A204.1 (cell line): Measurements from ENCODE around the gene EGLN2.
"Not testable (repeated sequence)": the region's sequence is repeated elsewhere in the genome, so short reads cannot be mapped to it uniquely, and the experiment has no call there.

Experiments used
- FAIRE-seq: peaks from 2 replicates; lab custom pipeline; 2012; peaks lifted over from hg19 to GRCh38; lab: Jason Lieb, UNC

EGLN2 gene

DNA sequence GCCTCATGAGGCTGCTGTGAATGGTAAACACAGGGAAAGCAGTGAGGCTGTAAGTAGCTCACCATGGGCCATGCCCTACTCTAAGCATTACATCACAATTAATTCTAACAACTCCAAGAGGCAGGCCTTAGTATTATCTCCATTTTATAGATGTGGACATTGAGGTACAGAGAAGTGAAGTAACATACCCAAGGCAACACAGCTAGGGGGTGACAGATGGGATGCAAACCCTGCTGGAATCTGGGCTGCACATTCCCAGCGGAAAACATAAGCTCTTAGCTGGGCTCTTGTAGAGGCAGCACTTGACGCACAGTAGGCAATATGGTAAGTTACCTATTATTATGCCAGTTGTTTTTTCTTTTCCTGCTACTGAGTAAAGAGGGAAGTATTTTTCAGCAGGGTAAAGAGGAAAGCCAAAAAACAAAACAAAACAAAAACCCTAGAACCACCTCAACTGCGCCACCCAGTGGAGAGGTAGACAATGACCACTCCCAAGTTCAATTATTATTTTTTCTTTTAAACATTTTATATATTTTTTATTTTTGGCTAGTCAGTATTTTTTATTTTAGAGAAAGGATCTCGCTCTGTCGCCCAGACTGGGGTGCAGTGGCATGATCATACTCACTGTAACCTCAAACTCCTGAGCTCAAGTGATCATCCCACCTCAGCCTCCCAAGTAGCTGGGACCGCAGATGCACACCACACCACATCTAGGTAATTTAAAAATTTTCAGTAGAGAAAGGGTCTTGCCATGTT, 20.7 kb downstream of the EGLN2 start:
- peak; percentile 72 for FAIRE-seq

DNA sequence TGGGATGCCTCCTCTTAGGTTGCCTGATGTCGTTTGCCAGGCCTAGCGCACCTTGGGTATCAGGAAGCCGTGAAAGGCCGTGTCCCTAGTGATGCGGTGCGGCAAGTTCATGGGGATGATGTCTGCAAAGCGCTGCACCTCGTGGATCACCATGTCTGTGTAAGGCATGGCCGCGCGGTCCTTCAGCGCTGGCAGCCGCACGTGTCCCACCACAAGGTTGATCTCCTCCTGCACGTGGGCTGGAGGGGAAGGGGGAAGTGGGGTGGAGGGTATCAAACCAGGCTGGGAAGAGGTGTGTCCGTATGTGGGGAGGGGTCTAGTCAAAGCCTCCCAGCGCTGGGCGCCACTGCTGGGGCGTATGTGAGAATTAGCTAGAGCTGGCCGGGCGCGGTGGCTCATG, 23.2 kb downstream of the EGLN2 start:
- FAIRE-seq, result no peak

DNA sequence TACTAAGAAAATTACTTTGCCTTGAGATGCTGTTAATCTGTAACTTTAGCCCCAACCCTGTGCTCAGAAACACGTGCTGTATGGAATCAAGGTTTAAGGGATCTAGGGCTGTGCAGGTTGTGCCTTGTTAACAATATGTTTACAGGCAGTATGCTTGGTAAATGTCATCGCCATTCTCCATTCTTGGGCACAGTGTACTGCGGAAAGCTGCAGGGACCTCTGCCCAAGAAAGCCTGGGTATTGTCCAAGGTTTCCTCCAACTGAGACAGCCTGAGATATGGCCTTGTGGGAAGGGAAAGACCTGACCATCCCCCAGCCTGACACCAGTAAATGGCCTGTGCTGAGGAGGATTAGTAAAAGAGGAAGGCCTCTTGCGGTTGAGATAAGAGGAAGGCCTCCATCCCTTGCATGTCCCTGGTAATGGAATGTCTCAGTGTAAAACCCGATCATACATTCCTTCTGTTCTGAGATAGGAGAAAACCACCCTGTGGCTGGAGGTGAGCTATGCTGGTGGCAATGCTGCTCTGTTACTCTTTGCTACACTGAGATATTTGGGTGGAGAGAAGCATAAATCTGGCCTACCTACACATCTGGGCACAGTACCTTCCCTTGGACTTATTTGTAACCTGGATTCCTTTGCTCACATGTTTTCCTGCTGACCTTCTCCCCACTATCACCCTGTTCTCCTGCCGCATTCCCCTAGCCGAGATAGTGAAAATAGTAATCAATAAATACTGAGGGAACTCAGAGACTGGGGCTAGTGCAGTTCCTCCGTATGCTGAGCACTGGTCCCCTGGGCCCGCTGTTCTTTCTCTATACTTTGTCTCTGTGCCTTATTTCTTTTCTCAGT, 23.9 kb downstream of the EGLN2 start:
- not testable (repeated sequence) for FAIRE-seq

DNA sequence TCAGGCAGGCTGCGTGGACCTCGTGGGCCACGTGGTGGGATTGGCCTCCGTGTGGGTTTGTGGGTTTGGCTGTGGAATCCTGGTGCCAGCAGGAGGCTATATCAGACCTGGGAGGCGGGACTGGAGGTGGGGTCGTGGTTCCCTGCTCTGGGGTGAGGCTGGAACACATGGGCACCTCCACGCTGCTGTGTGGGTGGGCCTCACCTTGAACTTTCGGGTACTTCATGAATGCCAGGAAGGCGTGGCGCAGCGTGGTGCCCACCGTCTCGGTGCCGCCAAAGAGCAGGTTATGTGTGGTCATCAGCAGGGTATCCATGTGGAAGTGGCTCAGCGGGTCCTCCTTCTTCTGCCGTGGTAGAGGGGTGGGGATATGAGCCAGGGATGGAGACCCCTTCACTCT, 25.9 kb downstream of the EGLN2 start:
- not testable (repeated sequence) for FAIRE-seq

GRCh38 chr19:40825460-40826095, 26.6 kb downstream of the EGLN2 start:
- FAIRE-seq, result not testable (repeated sequence)

DNA sequence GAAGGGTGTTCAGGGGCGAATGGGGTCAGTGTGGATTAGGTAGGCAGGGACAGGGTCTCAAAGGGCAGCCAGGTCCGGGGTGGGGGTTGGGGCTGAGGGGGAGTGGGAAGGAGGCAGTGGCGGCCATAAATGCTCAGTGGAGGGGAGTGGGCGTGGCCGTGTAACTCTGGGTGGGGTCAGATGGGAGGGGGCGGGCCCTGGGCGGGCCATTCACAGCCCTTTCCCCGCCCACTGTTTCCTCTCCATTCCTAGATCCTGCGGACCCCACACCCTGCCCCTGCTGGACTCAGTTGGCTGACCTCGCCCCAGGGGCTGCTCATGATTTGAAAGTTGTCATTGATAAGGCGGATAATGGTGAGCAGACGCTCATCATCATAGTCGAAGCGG, 27.3 kb downstream of the EGLN2 start:
- FAIRE-seq, result not testable (repeated sequence)

DNA sequence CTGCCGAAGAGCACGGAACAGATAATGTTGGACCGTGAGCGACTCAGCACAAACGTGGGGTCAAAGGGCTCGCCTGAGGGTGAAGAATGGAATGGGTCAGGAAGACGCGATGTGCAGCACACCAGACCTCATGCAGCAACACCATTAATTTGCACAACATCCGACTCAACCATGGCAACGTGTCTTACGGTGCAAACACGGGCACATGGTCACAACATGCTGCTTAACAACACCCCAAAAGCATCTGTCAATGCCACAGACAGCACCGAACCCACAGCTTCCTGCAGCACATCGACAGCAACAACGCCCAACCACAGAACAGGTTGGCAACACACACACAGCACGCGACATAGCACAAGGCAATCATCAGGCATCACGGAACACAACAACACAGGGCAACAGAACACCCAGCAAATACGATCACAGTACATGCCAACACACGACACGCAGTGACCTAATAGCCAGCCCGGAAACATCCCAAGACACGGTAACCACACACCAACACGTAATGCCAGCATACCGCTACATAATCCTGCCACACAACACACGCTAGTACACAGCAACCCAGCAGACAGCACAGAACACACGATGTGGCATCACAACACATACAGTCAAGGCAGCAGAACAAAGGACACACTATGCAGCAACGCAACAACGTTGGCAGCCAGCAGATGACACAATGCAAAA, 27.9 kb downstream of the EGLN2 start:
- not testable (repeated sequence) for FAIRE-seq

GRCh38 chr19:40827386-40828247, 28.6 kb downstream of the EGLN2 start:
- no peak for FAIRE-seq

DNA sequence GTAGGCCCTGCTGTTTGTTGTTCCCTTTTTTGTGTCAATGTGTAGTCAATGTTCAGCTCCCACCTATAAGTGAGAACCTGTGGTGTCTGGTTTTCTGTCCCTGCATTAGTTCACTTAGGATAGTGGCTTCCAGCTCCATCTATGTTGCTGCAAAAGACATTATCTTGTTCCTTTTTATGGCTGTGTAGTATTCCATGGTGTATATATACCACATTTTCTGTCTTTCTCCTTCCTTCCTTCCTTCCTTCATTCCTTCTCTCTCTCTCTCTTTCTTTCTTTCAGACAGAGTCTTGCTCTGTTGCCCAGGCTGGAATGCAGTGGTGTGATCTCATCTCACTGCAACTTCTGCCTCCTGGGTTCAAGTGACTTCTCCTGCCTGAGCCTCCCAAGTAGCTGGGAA, 30.2 kb downstream of the EGLN2 start:
- FAIRE-seq, result no peak

DNA sequence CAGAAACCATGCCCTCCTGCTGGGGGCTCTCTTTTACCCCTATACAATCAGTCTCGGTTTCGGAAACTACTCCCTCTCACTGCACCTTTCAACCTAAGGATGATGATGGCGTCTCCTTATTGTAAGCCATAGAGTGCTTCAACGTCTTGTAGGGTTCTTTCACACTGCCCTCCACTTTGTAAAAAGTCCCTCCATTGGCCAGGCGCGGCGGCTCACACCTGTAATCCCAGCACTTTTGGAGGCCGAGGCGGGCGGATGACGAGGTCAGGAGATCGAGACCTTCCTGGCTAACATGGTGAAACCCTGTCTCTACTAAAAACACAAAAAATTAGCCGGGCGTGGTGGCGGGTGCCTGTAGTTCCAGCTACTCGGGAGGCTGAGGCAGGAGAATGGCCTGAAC, 31.8 kb downstream of the EGLN2 start:
- not testable (repeated sequence) for FAIRE-seq

DNA sequence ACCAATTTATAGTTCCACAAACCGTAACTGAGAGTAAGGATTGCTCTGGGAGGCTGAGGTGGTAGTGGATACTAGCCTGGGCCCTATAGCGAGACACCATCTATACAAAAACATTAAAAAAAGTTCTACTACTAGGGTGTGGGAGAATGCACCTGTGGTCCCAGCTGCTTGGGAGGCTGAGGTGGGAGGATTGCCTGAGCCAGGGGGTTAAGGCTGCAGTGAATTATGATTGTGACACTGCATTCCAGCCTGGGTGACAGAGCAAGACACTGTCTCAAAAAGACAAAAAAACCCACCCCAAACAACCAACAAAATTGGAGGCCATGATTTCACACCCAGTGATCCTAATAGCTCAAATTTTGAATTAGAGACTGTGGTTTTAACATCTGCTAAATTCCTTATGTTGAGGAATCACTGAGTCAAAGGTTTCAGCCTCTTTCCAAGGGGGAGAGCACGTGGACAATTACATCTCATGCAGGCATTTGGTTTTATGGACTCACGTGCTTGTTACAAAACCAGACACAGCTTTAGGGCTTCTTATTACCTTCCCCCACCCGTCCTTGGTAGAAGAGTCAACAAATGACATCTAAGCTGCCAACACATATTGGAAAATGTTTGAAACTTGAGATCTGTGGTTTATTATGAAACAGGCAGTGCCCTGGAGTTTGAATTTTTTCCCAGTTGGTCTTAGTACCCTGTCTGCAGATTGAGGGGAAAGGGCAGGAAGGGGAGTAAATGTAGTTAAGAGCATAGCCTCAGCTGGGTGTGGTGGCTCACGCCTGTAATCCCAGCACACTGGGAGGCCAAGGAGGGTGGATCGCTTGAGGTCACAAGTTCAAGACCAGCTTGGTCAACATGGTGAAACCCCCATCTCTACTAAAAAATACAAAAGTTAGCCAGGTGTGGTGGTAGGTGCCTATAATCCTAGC, 32.8 kb downstream of the EGLN2 start:
- no peak for FAIRE-seq

- FAIRE-seq, result not testable (repeated sequence)
Measured at GRCh38 chr19:40832431-40832790, 33.4 kb downstream of the EGLN2 start.

DNA sequence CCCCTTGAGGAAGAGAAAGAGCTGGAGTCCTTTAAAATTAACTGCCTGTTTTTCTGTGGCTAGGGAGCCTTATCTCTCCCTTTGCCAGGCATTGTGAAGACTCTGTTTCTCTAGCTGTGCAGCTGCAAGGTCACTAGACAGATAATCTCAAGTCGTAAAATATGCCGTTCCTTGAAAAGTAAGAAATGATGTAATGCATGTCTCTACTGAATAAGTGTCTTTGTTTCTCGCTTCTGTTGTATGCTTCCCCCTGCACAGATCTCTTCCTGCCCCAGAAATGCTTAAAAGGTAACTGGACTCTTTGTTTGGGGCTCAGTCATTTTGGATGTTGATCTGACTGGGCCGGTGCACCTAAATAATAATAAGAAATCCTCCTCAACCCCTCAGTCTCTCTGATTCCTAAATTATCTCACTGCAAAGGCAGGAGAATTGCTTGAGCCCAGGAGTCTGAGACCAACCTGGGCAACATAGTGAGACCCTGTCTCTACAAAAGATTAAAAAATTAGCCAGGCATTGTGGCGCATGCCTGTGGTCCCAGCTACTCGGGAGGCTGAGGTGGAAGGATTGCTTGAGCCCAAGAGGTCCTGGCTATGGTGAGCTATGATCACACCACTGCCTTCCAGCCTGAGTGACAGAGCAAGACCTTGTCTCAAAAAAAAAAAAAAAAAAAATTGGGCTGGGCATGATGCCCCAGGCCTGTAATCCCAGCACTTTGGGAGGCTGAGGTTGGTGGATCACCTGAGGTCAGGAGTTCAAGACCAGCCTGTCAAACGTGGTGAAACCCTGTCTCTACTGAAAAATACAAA, 34.9 kb downstream of the EGLN2 start:
- FAIRE-seq, result not testable (repeated sequence)

DNA sequence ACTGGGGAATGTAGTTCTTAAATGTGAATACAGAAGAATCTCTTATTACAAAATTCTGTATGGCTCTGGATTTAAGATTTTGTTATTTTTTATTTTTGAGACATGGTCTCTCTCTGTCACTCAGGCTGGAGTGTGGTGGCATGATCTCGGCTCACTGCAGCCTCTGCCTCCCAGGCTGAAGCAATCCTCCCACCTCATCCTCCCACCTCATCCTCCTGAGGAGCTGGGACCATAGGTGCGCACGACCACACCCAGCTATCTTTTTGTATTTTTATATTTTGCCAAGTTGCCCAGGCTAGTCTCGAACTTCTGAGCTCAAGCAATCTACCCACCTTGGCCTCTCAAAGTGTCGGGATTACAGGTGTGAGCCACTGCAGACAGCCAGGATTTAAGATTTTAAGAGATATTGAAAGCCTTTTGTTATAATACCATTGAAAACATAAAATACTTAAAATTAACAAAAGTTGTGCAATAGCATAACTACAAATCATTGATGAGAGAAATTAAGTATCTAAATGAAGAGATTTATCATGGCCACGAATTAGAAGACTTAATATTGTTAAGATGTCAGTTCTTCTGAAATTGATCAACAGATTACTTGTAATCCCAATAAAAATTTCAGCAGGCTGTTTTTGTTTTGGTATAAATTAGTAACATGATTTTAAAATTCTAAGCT, 37.9 kb downstream of the EGLN2 start:
- FAIRE-seq, result no peak

GRCh38 chr19:40838477-40838876, 39.5 kb downstream of the EGLN2 start:
- not testable (repeated sequence) for FAIRE-seq

GRCh38 chr19:40842012-40842411, 43.0 kb downstream of the EGLN2 start:
- not testable (repeated sequence) for FAIRE-seq

GRCh38 chr19:40842997-40843652, 44.1 kb downstream of the EGLN2 start:
- FAIRE-seq, result not testable (repeated sequence)

- not testable (repeated sequence) for FAIRE-seq
Measured at GRCh38 chr19:40843653-40844052, 44.7 kb downstream of the EGLN2 start.
